SU-DHL-6 (cell line): ENCODE data around the gene ABCG1.

Experiments used
- CTCF ChIP-seq: fragments of 200-600 bp; sonication (generic); IDR thresholded peaks from one replicate; pipeline ENCODE4 v1.5.1; 2017; ENCODE audit warnings: antibody characterized with exemption, mild to moderate bottlenecking, low read length, moderate library complexity; ENCODE audit not compliant: insufficient read depth, poor library complexity, severe bottlenecking
- EZH2phosphoT487 ChIP-seq: fragments of 200-600 bp; sonication (generic), shearing (Covaris generic); conservative IDR thresholded peaks from 2 replicates; pipeline ENCODE4 v1.6.1; 2018; ENCODE audit warnings: mild to moderate bottlenecking, antibody characterized with exemption, low read length, moderate library complexity, mixed read lengths

GRCh38 chr21:42295845-42296244 lies 76.9 kb downstream of the ABCG1 start:
- TF ChIP-seq EZH2phosphoT487 (no peak), CTCF (no peak)
